Hepatocyte (in vitro differentiated cells): ENCODE measurements around the gene MROH2A. TPM values are rescaled to one million over a fixed set of nuclear protein-coding genes. Genes with fewer than 3 reads are reported as not detected.

Experiments used
- DNase-seq: peaks from one replicate; pipeline ENCODE4 v3.0.0-alpha.2; 2016; ENCODE audit warnings: low spot score
- H2AFZ ChIP-seq: fragments of 200-600 bp; sonication (generic); 2 replicates; pipeline ENCODE4 v1.6.0; 2016; ENCODE audit warnings: antibody characterized with exemption, mild to moderate bottlenecking
- H3K27ac ChIP-seq: fragments of 200-600 bp; sonication (generic); 2 replicates; pipeline ENCODE4 v1.5.1; 2016; ENCODE audit warnings: mild to moderate bottlenecking
- H3K27me3 ChIP-seq: fragments of 200-600 bp; sonication (generic); 2 replicates; pipeline ENCODE4 v1.6.1; 2016
- H3K36me3 ChIP-seq: fragments of 200-600 bp; sonication (generic); replicated peaks from 2 replicates; pipeline ENCODE4 v1.5.1; 2016; ENCODE audit warnings: low read depth; ENCODE audit not compliant: insufficient read depth
- H3K4me1 ChIP-seq: fragments of 200-600 bp; sonication (generic); 2 replicates; pipeline ENCODE4 v1.5.1; 2016; ENCODE audit warnings: mild to moderate bottlenecking, moderate library complexity; ENCODE audit not compliant: insufficient read depth
- H3K4me2 ChIP-seq: fragments of 200-600 bp; sonication (generic); 2 replicates; pipeline ENCODE4 v1.6.0; 2016
- H3K4me3 ChIP-seq: fragments of 200-600 bp; sonication (generic); 2 replicates; pipeline ENCODE4 v1.5.1; 2016; ENCODE audit warnings: mild to moderate bottlenecking
- H3K79me2 ChIP-seq: fragments of 200-600 bp; sonication (generic); 2 replicates; pipeline ENCODE4 v1.6.0; 2017; ENCODE audit warnings: mild to moderate bottlenecking
- H3K9me2 ChIP-seq: fragments of 200-600 bp; sonication (generic); replicated peaks from 2 replicates; pipeline ENCODE4 v1.6.0; 2017; ENCODE audit warnings: mild to moderate bottlenecking; ENCODE audit not compliant: insufficient read depth
- H3K9me3 ChIP-seq: fragments of 200-600 bp; sonication (generic); 2 replicates; pipeline ENCODE4 v1.5.1; 2016; ENCODE audit warnings: low read depth, mild to moderate bottlenecking
- H4K20me1 ChIP-seq: fragments of 200-600 bp; sonication (generic); 2 replicates; pipeline ENCODE4 v1.6.0; 2016; ENCODE audit warnings: mild to moderate bottlenecking; ENCODE audit not compliant: insufficient read depth, poor library complexity, severe bottlenecking
- EZH2 ChIP-seq: fragments of 200-600 bp; sonication (generic); IDR thresholded peaks from 2 replicates; pipeline ENCODE4 v1.6.1; 2016; ENCODE audit warnings: antibody characterized with exemption, mild to moderate bottlenecking, borderline replicate concordance
- EZH2phosphoT487 ChIP-seq: fragments of 200-600 bp; sonication (generic); IDR thresholded peaks from one replicate; pipeline ENCODE4 v1.6.1; 2018; ENCODE audit warnings: antibody characterized with exemption, mild to moderate bottlenecking, low read depth, moderate library complexity; ENCODE audit not compliant: unreplicated experiment, severe bottlenecking
- WGBS: methylation state at CpG from one replicate; pipeline ENCODE4 v1.1.6; 2016; ENCODE audit warnings: low lambda C conversion rate; ENCODE audit errors: missing lambda C conversion rate; 5-methylcytosine and 5-hydroxymethylcytosine counted together
- polyA plus RNA-seq: library from polyadenylated mRNA; unstranded; fragments of >200 nt; fragmentation: Nextera tagmentation; extraction: Ambion mirVana; gene quantifications from 2 replicates; pipeline ENCODE4 v1.2.1, GENCODE V29; 2016
- total RNA-seq: library from RNA; depleted of rRNA; stranded (reverse); fragments of >200 nt; gene quantifications from 2 replicates; pipeline ENCODE4 v1.2.3, GENCODE V29; 2014
- TF ChIP-seq, protein P1 (sequence below): fragments of 200-600 bp; sonication (generic); IDR thresholded peaks from 2 replicates; pipeline ENCODE4 v1.5.1; 2016; ENCODE audit warnings: antibody characterized with exemption, mild to moderate bottlenecking; ENCODE audit not compliant: poor library complexity

MROH2A gene
- total and polyA plus RNA-seq, 2 experiments from 2014 or later, result not detected

DNA sequence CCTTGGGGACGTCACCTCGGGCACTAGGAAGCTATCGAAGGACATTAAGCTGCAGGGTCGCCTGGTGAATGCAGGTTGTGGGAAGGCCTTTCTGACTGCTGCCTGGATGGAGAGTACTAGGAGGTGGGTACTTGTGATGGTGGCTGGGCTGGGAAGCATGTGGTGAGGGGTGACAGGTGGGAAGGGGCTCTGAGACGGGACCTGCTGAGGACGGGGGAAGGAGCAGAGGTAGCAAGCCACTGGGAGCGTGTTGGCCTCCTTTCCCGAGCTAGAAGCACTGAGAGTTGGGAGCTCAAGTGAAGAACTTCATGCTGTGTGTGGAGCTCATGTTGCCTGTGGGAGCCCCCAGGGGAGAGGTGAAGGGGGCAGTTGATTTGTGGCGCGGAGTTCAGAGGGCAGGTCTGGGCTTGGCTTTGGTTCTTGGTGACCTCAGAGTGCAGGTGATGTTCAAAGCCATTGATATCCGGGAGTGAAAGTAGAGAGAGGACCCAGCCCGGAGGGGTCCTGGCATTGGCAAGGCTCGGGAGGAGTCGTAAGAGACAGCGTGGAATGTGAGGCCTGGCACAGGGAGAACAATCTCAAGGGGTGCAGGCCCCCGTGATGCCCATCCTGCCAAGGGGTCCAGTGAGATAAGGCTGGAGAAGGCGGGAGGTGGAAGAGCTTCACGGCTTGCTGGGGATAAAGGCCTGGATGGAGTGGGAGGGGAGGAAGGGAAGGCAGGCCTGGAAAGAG is 13.2 kb downstream of the MROH2A start:
- no peaks in the 10 kb centered on the region for H4K20me1 ChIP-seq
- H3K79me2 ChIP-seq, result no peaks in the 10 kb centered on the region
- no peak overlapping the region for H2AFZ ChIP-seq
- TF ChIP-seq EZH2 (no peak), EZH2phosphoT487 (no peak)
- H3K4me2 ChIP-seq, result no peak overlapping the region
- no peaks in the 10 kb centered on the region for H3K36me3 ChIP-seq
- no peak overlapping the region for H3K4me3 ChIP-seq
- 91% methylated on average over 18 of the region's 18 CpGs for WGBS
- no peaks in the 10 kb centered on the region for H3K9me3 ChIP-seq
- no peaks in the 10 kb centered on the region for H3K27me3 ChIP-seq
- DNase-seq, result no peak
- H3K27ac ChIP-seq, result no peak overlapping the region
- H3K9me2 ChIP-seq, result no peaks in the 10 kb centered on the region
- H3K4me1 ChIP-seq, result no peaks in the 10 kb centered on the region

DNA sequence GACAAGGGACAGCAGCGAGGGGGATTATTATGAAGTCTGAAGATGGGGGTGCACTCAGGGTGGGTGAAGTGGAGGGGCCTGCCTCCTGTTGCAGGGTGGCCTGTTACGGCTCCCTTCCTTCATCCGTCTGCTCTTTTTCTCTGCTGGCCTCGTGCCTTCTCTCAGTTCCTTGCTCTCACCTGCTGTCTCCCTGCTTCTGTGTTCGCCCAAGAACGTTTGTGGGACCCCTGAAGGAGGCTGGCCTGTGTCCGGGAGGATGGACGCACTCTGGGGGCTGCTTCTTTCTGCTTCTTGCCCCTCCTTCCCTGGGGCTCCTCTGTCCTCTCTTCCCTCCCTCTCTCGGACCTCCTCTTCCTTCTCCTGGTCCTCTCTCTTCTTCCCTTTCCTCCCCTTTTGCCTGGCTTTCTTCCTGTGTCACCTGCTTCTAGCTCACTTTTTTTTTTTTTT is 13.8 kb downstream of the MROH2A start:
- Histone ChIP-seq H3K4me1 (no peaks in the 10 kb centered on the region), H3K27ac (no peak overlapping the region), H3K9me3 (no peaks in the 10 kb centered on the region), H2AFZ (no peak overlapping the region), H3K79me2 (no peaks in the 10 kb centered on the region), H3K36me3 (no peaks in the 10 kb centered on the region), H3K9me2 (no peaks in the 10 kb centered on the region), H3K27me3 (no peaks in the 10 kb centered on the region), H3K4me3 (no peak overlapping the region), H3K4me2 (no peak overlapping the region), H4K20me1 (no peaks in the 10 kb centered on the region)
- 86% methylated on average over 8 of the region's 9 CpGs for WGBS
- no peak for TF ChIP-seq EZH2
- TF ChIP-seq, protein P1, sequence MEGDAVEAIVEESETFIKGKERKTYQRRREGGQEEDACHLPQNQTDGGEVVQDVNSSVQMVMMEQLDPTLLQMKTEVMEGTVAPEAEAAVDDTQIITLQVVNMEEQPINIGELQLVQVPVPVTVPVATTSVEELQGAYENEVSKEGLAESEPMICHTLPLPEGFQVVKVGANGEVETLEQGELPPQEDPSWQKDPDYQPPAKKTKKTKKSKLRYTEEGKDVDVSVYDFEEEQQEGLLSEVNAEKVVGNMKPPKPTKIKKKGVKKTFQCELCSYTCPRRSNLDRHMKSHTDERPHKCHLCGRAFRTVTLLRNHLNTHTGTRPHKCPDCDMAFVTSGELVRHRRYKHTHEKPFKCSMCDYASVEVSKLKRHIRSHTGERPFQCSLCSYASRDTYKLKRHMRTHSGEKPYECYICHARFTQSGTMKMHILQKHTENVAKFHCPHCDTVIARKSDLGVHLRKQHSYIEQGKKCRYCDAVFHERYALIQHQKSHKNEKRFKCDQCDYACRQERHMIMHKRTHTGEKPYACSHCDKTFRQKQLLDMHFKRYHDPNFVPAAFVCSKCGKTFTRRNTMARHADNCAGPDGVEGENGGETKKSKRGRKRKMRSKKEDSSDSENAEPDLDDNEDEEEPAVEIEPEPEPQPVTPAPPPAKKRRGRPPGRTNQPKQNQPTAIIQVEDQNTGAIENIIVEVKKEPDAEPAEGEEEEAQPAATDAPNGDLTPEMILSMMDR, result no peak
- no peak for TF ChIP-seq EZH2phosphoT487
- DNase-seq, result no peak

DNA sequence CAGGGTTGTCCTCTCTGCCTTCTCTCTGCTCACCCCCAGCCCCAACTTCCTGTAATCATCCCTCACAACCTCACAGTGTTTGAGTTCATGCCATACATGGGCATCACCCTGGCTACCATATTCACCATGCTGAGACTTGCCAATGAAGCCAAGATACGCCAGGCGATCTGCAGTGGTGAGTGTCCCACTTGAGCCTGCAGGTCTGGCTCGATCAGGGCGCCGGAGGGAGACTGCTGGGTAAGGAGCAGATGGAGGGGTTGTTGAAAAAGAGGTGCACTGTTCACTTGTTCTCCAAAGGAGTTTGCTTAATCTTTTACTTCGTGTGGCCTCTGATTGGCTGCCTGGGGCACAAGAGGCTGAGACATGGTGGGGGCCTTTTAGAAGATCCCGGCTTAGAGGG is 14.6 kb downstream of the MROH2A start:
- no peaks in the 10 kb centered on the region for H3K9me2 ChIP-seq
- WGBS, result 95% methylated on average over 7 of the region's 7 CpGs
- H3K79me2 ChIP-seq, result no peaks in the 10 kb centered on the region
- no peaks in the 10 kb centered on the region for H3K9me3 ChIP-seq
- H3K4me3 ChIP-seq, result no peak overlapping the region
- no peak for DNase-seq
- H3K4me2 ChIP-seq, result no peak overlapping the region
- H3K27ac ChIP-seq, result no peak overlapping the region
- TF ChIP-seq, protein P1, result no peak
- TF ChIP-seq EZH2, result no peak
- TF ChIP-seq EZH2phosphoT487, result no peak
- no peak overlapping the region for H2AFZ ChIP-seq
- H3K4me1 ChIP-seq, result no peaks in the 10 kb centered on the region
- H4K20me1 ChIP-seq, result no peaks in the 10 kb centered on the region
- no peaks in the 10 kb centered on the region for H3K27me3 ChIP-seq
- no peaks in the 10 kb centered on the region for H3K36me3 ChIP-seq

DNA sequence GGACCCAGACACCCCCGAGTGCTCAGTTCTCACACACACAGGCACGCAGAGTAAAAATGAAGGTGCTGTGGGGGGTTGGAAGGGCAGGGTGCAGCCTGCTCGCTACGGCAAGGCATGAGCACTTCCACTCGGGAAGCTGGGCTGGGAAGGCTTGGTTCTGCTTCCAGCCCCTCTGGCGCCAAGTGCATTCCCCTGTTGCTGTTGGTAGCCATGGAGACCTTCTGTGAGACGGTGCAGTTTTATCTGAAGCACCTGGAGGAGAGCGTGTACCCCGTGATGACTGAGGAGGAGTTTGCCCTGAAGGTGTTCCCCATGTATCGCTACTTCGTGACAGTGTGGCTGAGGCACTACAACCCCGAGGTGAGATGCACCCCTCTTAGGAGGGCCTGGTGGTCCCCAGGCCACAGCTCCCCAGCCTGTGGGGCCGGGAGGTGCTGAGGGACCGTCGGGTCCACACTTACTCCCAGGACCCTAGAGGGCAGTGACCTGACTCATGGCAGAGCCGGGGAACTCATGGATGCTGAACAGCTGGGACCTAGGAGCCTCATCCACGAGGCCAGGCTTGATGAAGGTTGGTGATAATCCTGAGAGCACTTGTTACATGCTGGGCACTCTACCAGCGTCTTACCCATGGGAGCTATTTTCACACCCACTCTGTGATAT is 15.5 kb downstream of the MROH2A start:
- no peaks in the 10 kb centered on the region for H3K9me2 ChIP-seq
- H3K27me3 ChIP-seq, result no peaks in the 10 kb centered on the region
- no peaks in the 10 kb centered on the region for H4K20me1 ChIP-seq
- no peaks in the 10 kb centered on the region for H3K9me3 ChIP-seq
- TF ChIP-seq, protein P1, result no peak
- TF ChIP-seq EZH2phosphoT487 (no peak), EZH2 (no peak)
- no peak overlapping the region for H2AFZ ChIP-seq
- 88% methylated on average over 18 of the region's 18 CpGs for WGBS
- no peak overlapping the region for H3K4me3 ChIP-seq
- no peak overlapping the region for H3K4me2 ChIP-seq
- no peak overlapping the region for H3K27ac ChIP-seq
- H3K79me2 ChIP-seq, result no peaks in the 10 kb centered on the region
- no peaks in the 10 kb centered on the region for H3K36me3 ChIP-seq
- H3K4me1 ChIP-seq, result no peaks in the 10 kb centered on the region
- no peak for DNase-seq
